H1 (cell line): ENCODE results near the gene MRPL32. TPM values are rescaled to one million over a fixed set of nuclear protein-coding genes. Genes with fewer than 3 reads are reported as not detected.

ENCODE experiments used
- CTCF ChIA-PET: fragments of 300-600 bp; sonication (Branson Sonifier 250); formaldehyde crosslinking; loops from one replicate; lab custom pipeline; 2021; ENCODE audit not compliant: partially characterized antibody; lab: Charles Lee
- POLR2A ChIA-PET: fragments of 300-600 bp; sonication (Branson Sonifier 250); formaldehyde crosslinking; loops from one replicate; lab custom pipeline; 2021; ENCODE audit warnings: inconsistent platforms; ENCODE audit not compliant: partially characterized antibody; lab: Charles Lee
- DNase-seq, 2 experiments: peaks; one replicate each; pipeline versions ENCODE4 v3.0.0 to v3.0.0-alpha.2; 2010 to 2022; ENCODE audit warnings: low spot score in 2 of 2, low read depth in 1 of 2, mixed read lengths in 1 of 2
- FAIRE-seq: peaks from 2 replicates; lab custom pipeline; 2011; peaks lifted over from hg19 to GRCh38; lab: Jason Lieb, UNC
- H2AFZ ChIP-seq: 2 replicates; pipeline ENCODE4 v1.8.1; 2012; ENCODE audit warnings: low read length, inconsistent platforms
- H2AK5ac ChIP-seq: 2 replicates; pipeline ENCODE4 v1.6.1; 2013; ENCODE audit warnings: low read depth, low read length
- H2BK120ac ChIP-seq: replicated peaks from 2 replicates; pipeline ENCODE3; 2013; ENCODE audit warnings: low read depth, low read length, inconsistent platforms
- H2BK12ac ChIP-seq: 2 replicates; pipeline ENCODE4 v1.6.1; 2013; ENCODE audit warnings: low read depth, low read length
- H2BK15ac ChIP-seq: 2 replicates; pipeline ENCODE4 v1.6.1; 2013; ENCODE audit warnings: low read length
- H2BK20ac ChIP-seq: 2 replicates; pipeline ENCODE4 v1.6.1; 2013; ENCODE audit warnings: low read length
- H2BK5ac ChIP-seq: 2 replicates; pipeline ENCODE4 v1.6.1; 2013; ENCODE audit warnings: low read depth, low read length
- H3K14ac ChIP-seq: 2 replicates; pipeline ENCODE4 v1.6.1; 2013; ENCODE audit warnings: inconsistent platforms; ENCODE audit not compliant: insufficient read length
- H3K18ac ChIP-seq: 2 replicates; pipeline ENCODE4 v1.6.1; 2013; ENCODE audit warnings: low read length; ENCODE audit errors: extremely low read depth
- H3K23ac ChIP-seq: 2 replicates; pipeline ENCODE4 v1.6.1; 2013; ENCODE audit warnings: inconsistent platforms; ENCODE audit not compliant: insufficient read length
- H3K23me2 ChIP-seq: 2 replicates; pipeline ENCODE4 v1.6.1; 2013; ENCODE audit warnings: low read depth, low read length
- H3K27ac ChIP-seq: 2 replicates; pipeline ENCODE4 v1.6.1; 2011; ENCODE audit warnings: low read depth, low read length, inconsistent platforms
- H3K27me3 ChIP-seq, 4 experiments: replicated peaks in 1 of 4; 1 replicate in 1 of 4; 2 replicates in 3 of 4; pipeline versions ENCODE4 v1.6.1 to v1.8.1; 2011 to 2013; ENCODE audit warnings: low read length in 3 of 4, mild to moderate bottlenecking in 3 of 4, inconsistent platforms in 2 of 4, mixed read lengths in 2 of 4, moderate library complexity in 1 of 4; ENCODE audit not compliant: control insufficient read depth in 3 of 4, insufficient read depth in 3 of 4; ENCODE audit errors: extremely low read depth in 1 of 4
- H3K36me3 ChIP-seq, 4 experiments: 2 replicates each; pipeline versions ENCODE4 v1.6.1 to v1.8.1; 2011 to 2013; ENCODE audit warnings: mild to moderate bottlenecking in 4 of 4, low read length in 3 of 4, moderate library complexity in 2 of 4, control low read depth in 1 of 4, inconsistent platforms in 1 of 4; ENCODE audit not compliant: insufficient read depth in 4 of 4, control insufficient read depth in 2 of 4
- H3K4ac ChIP-seq: replicated peaks from 2 replicates; pipeline ENCODE3; 2013; ENCODE audit warnings: low read length, low read depth, mixed read lengths, inconsistent platforms; ENCODE audit not compliant: insufficient read length
- H3K4me1 ChIP-seq, 4 experiments: replicated peaks in 1 of 4; 1 replicate in 1 of 4; 2 replicates in 3 of 4; pipeline versions ENCODE4 v1.6.1 to v1.8.1; 2011 to 2013; ENCODE audit warnings: low read length in 3 of 4, inconsistent platforms in 2 of 4, mixed read lengths in 1 of 4; ENCODE audit not compliant: insufficient read depth in 4 of 4, control insufficient read depth in 3 of 4
- H3K4me2 ChIP-seq, 2 experiments: 2 replicates each; pipeline versions ENCODE4 v1.6.1 to v1.8.1; 2011 to 2013; ENCODE audit warnings: low read depth in 2 of 2, low read length in 2 of 2, control low read depth in 1 of 2, inconsistent platforms in 1 of 2, mild to moderate bottlenecking in 1 of 2; ENCODE audit not compliant: insufficient read depth in 1 of 2
- H3K4me3 ChIP-seq, 4 experiments: fragments of 200-600, 300-600 bp in 1 of 4; sonication (generic), shearing (Covaris generic), sonication (Bioruptor Twin) in 1 of 4; 2 replicates each; pipeline versions ENCODE4 v1.5.1 to v1.8.1; 2011 to 2016; ENCODE audit warnings: low read length in 4 of 4, low read depth in 3 of 4, control low read depth in 2 of 4, inconsistent platforms in 2 of 4, mild to moderate bottlenecking in 2 of 4, mixed read lengths in 1 of 4, moderate library complexity in 1 of 4; ENCODE audit not compliant: insufficient read depth in 2 of 4; ENCODE audit errors: extremely low read depth in 1 of 4
- H3K56ac ChIP-seq: replicated peaks from 2 replicates; pipeline ENCODE3; 2013; ENCODE audit warnings: low read depth, mild to moderate bottlenecking, mixed read lengths, low read length, inconsistent platforms; ENCODE audit not compliant: insufficient read length
- H3K79me1 ChIP-seq: 2 replicates; pipeline ENCODE4 v1.6.1; 2013; ENCODE audit warnings: low read depth, low read length, control low read depth
- H3K79me2 ChIP-seq, 2 experiments: 2 replicates each; pipeline versions ENCODE4 v1.6.1 to v1.8.1; 2012 to 2013; ENCODE audit warnings: low read length in 2 of 2, mild to moderate bottlenecking in 2 of 2, inconsistent platforms in 1 of 2; ENCODE audit not compliant: insufficient read depth in 2 of 2, control insufficient read depth in 1 of 2
- H3K9ac ChIP-seq, 4 experiments: replicated peaks in 1 of 4; 1 replicate in 1 of 4; 2 replicates in 3 of 4; pipeline versions ENCODE4 v1.6.1 to v1.8.1; 2011 to 2013; ENCODE audit warnings: low read depth in 3 of 4, low read length in 3 of 4, control low read depth in 2 of 4, mild to moderate bottlenecking in 2 of 4, moderate library complexity in 2 of 4, inconsistent platforms in 1 of 4; ENCODE audit errors: extremely low read depth in 1 of 4
- H3K9me3 ChIP-seq, 2 experiments: 2 replicates each; pipeline versions ENCODE4 v1.6.1 to v1.8.1; 2012 to 2013; ENCODE audit warnings: mild to moderate bottlenecking in 2 of 2, moderate library complexity in 2 of 2, control low read depth in 1 of 2, inconsistent platforms in 1 of 2, low read depth in 1 of 2, low read length in 1 of 2, mixed read lengths in 1 of 2; ENCODE audit not compliant: insufficient read depth in 2 of 2
- H4K20me1 ChIP-seq, 2 experiments: replicated peaks in 1 of 2; 2 replicates each; pipeline versions ENCODE3 to v1.8.1; 2011 to 2013; ENCODE audit warnings: inconsistent platforms in 2 of 2, low read length in 2 of 2, mild to moderate bottlenecking in 1 of 2; ENCODE audit not compliant: insufficient read depth in 2 of 2, control insufficient read depth in 1 of 2
- H4K5ac ChIP-seq: 2 replicates; pipeline ENCODE4 v1.6.1; 2013; ENCODE audit warnings: low read length, low read depth, mixed read lengths, inconsistent platforms; ENCODE audit not compliant: insufficient read length
- H4K8ac ChIP-seq: 2 replicates; pipeline ENCODE4 v1.8.0; 2013; ENCODE audit warnings: mild to moderate bottlenecking, moderate library complexity, low read length, inconsistent platforms; ENCODE audit not compliant: insufficient read depth; ENCODE audit errors: extremely low read depth
- H4K91ac ChIP-seq: replicated peaks from 2 replicates; pipeline ENCODE3; 2013; ENCODE audit warnings: low read length, mixed read lengths, inconsistent platforms; ENCODE audit not compliant: insufficient read length
- CBX5 ChIP-seq: fragments of 300-800, 300-1000 bp; sonication (generic); IDR thresholded peaks from 2 replicates; pipeline ENCODE4 v1.7.1; 2016; ENCODE audit warnings: antibody characterized with exemption, low read length, low read depth
- CREB1 ChIP-seq: IDR thresholded peaks from 2 replicates; pipeline ENCODE4 v1.6.1; 2012; ENCODE audit warnings: inconsistent platforms
- CTBP2 ChIP-seq: IDR thresholded peaks from 2 replicates; pipeline ENCODE4 v1.7.0; 2011; ENCODE audit warnings: borderline replicate concordance, mild to moderate bottlenecking, moderate library complexity, mixed read lengths, low read length; ENCODE audit not compliant: insufficient read depth, insufficient read length
- EZH2 ChIP-seq: fragments of 200-600 bp; sonication (generic); IDR thresholded peaks from 2 replicates; pipeline ENCODE4 v1.7.1; 2012; ENCODE audit warnings: low read depth, mild to moderate bottlenecking, moderate library complexity, low read length, inconsistent platforms; ENCODE audit not compliant: severe bottlenecking
- FOSL1 ChIP-seq: IDR thresholded peaks from 2 replicates; pipeline ENCODE4 v1.6.1; 2011; ENCODE audit warnings: mild to moderate bottlenecking, low read depth, low read length, moderate library complexity; ENCODE audit not compliant: insufficient read depth
- HDAC2 ChIP-seq, 2 experiments: fragments of 300-600 bp in 1 of 2; sonication (generic) in 1 of 2; IDR thresholded peaks; 2 replicates each; pipeline ENCODE4 v1.6.1; 2011 to 2012; ENCODE audit warnings: low read depth in 2 of 2, low read length in 2 of 2, mild to moderate bottlenecking in 2 of 2, moderate library complexity in 2 of 2, borderline replicate concordance in 1 of 2, inconsistent platforms in 1 of 2
- MAFK ChIP-seq: IDR thresholded peaks from 2 replicates; pipeline ENCODE4 v1.6.1; 2012; ENCODE audit warnings: low read depth, mild to moderate bottlenecking, improper control_type of control experiment, low read length
- SP1 ChIP-seq: IDR thresholded peaks from 2 replicates; pipeline ENCODE4 v1.6.1; 2011; ENCODE audit warnings: low read depth, low read length
- SP4 ChIP-seq: IDR thresholded peaks from 2 replicates; pipeline ENCODE4 v1.6.1; 2012; ENCODE audit warnings: low read length, inconsistent platforms
- SUZ12 ChIP-seq: fragments of 200-600 bp; sonication (generic); IDR thresholded peaks from 2 replicates; pipeline ENCODE4 v1.6.1; 2012; ENCODE audit warnings: mild to moderate bottlenecking, inconsistent platforms, low read length, moderate library complexity, mixed read lengths
- TCF12 ChIP-seq: IDR thresholded peaks from 2 replicates; pipeline ENCODE4 v1.6.1; 2011; ENCODE audit warnings: low read depth, mild to moderate bottlenecking, low read length
- WGBS, 2 experiments: shearing (Covaris generic) in 1 of 2; methylation state at CpG; one replicate each; pipeline versions ENCODE4 v1.1.6 to v1.1.7; 2013 to 2015; ENCODE audit warnings: low lambda C conversion rate in 2 of 2, mixed read lengths in 2 of 2, inconsistent platforms in 1 of 2, low coverage in 1 of 2, missing lambda C conversion rate in 1 of 2; ENCODE audit not compliant: insufficient replicate concordance in 2 of 2, insufficient coverage in 1 of 2, insufficient read length in 1 of 2; ENCODE audit errors: extremely low coverage in 1 of 2, missing lambda C conversion rate in 1 of 2; 5-methylcytosine and 5-hydroxymethylcytosine counted together
- polyA plus RNA-seq, 7 experiments: library from polyadenylated mRNA; depleted of rRNA in 3 of 7; stranded (reverse) in 5 of 7; unstranded in 2 of 7; fragments of >200 nt in 5 of 7; fragments of 200-250 nt in 2 of 7; gene quantifications; 1 replicate in 5 of 7; 2 replicates in 1 of 7; 4 replicates in 1 of 7; pipeline versions ENCODE4 v1.2.1 to v1.2.3, GENCODE V29; 2011 to 2013; ENCODE audit warnings: missing spikeins in 2 of 7, mixed read lengths in 2 of 7
- total RNA-seq: library from RNA; stranded (reverse); fragmentation: NEBNext Ultra II Directional; extraction: Animal tissue kit (Norgen Biotek cat#: 25700); gene quantifications from 2 replicates; pipeline ENCODE4 v1.2.1, GENCODE V29; 2021
- TF ChIP-seq, protein P1 (sequence below): IDR thresholded peaks from 2 replicates; pipeline ENCODE4 v1.6.1; 2012; ENCODE audit warnings: inconsistent platforms

The MRPL32 gene
- total and polyA plus RNA-seq, 2 of the 8 experiments (the other 6 are each of a cell fraction or from before 2014, with no cell fraction given) = 50.9 to 97.2 TPM

DNA sequence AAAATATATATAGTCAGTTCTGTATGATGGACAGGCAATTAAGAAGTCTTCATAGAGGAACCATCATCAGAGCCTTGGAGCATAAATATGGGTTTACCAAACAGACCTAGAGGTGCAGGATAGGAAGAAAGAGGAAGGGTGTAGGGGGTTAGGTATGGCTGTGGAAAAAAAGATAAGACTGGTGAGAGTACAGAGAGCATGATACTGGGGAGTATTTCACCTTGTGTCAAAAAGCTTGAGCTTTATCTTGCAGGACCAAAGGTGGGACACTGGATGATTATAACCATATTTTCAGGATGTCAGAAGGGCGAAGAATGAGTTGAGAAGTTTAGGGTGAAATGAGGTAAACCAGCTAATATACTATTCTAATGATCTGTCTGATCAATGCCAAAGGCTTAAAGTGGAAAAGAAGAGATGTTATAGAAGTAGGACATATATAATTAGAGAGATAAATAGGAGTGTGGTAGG, 54.6 kb downstream of the MRPL32 start:
- Histone ChIP-seq H3K23me2 (no peaks in the 10 kb centered on the region), H4K5ac (no peak overlapping the region), H3K9ac (no peak overlapping the region), H2BK15ac (no peak overlapping the region), H3K27me3 (no peaks in the 10 kb centered on the region), H3K4ac (no peak overlapping the region), H3K18ac (no peak overlapping the region), H2BK120ac (no peak overlapping the region), H3K4me1 (0 out of 7 replicates have a peak, but pooled peaks cover 0 to under 1% (median 0%) of the 10 kb centered on the region in 4 experiments), H3K79me2 (no peaks in the 10 kb centered on the region), H4K91ac (no peak overlapping the region), H3K14ac (no peak overlapping the region), H3K27ac (no peak overlapping the region), H2AFZ (no peak overlapping the region), H3K9me3 (no peaks in the 10 kb centered on the region; a peak in 1 of 4 replicates), H4K8ac (no peak overlapping the region), H3K79me1 (no peaks in the 10 kb centered on the region), H3K4me2 (no peak overlapping the region), H4K20me1 (no peaks in the 10 kb centered on the region), H3K23ac (no peak overlapping the region), H2BK20ac (no peak overlapping the region), H3K4me3 (no peak overlapping the region), H2AK5ac (no peak overlapping the region), H2BK5ac (no peak overlapping the region), H3K56ac (no peak overlapping the region), H3K36me3 (no peaks in the 10 kb centered on the region), H2BK12ac (no peak overlapping the region)
- POLR2A ChIA-PET = no interaction called here
- 79% methylated on average over 1 of the region's 1 CpG; no CpG with 5 or more reads in 1 of the 2 experiments for WGBS, 2 experiments
- DNase-seq (no peak), FAIRE-seq (no peak)
- CTCF ChIA-PET = interaction anchor here (2.4 kb wide), 1 partner anchor 45 kb away, joined by 10 read pairs; no protein-coding TSS in a partner anchor
- TF ChIP-seq TCF12 = no peak
- TF ChIP-seq SUZ12 = no peak
- no peak for TF ChIP-seq MAFK
- TF ChIP-seq, protein P1, sequence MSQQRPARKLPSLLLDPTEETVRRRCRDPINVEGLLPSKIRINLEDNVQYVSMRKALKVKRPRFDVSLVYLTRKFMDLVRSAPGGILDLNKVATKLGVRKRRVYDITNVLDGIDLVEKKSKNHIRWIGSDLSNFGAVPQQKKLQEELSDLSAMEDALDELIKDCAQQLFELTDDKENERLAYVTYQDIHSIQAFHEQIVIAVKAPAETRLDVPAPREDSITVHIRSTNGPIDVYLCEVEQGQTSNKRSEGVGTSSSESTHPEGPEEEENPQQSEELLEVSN = no peak
- TF ChIP-seq SP4 = no peak
- TF ChIP-seq FOSL1 = no peak
- no peak for TF ChIP-seq CTBP2
- TF ChIP-seq EZH2 = no peak
- no peak for TF ChIP-seq CREB1
- no peak for TF ChIP-seq CBX5
- TF ChIP-seq HDAC2 (IDR thresholded peaks at IDR 0.05; ENCODE audit: borderline replicate concordance in 1 of 2, low read depth in 2 of 2, low read length in 2 of 2) = no peak
- no peak for TF ChIP-seq SP1
